GM18508 (cell line): ENCODE measurements around the gene CTNNA3.

Experiments
- ATAC-seq: cut with Tn5 transposase; IDR thresholded peaks from one replicate; pipeline ENCODE4 v1.9.1; 2021; ENCODE audit warnings: moderate number of reproducible peaks; ENCODE audit not compliant: insufficient read depth, unreplicated experiment

CTNNA3 gene

DNA sequence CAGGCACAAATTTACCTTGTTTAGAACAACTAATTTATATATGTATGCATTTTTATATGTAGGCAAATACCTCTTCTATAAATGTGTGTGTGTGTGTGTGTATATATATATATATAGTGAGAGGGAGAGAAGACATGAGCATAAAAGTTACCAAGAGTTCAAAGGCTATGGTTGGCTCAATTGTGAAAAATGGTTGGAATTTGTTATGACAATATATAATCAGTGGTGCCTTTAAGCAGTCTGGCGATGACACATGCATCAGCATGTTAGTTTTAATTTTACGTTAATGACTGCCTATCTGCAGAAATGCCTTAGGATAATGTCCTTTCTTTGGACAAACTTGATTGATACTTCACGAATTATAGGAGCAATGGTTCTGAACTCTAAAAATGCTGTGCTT is 1750.9 kb downstream of the CTNNA3 start:
- no peak for ATAC-seq

DNA sequence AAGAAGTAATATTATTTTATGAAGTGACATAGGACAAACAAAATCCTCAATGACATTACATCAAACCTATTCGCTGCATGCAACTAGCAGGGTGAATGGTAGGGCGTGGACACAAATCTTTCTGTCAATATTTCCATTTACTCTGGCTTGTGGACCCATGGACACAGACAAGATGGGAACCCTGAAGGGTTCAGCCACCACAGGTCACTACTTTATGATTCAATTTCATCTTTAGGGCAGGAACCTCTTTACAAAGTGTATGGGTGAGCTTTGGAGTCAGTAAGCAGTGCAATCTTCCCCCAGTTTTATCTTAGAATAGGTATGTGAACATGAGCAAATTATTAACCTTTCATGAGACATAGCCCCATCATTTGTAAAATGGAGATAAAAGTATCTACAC is 1752.5 kb downstream of the CTNNA3 start:
- ATAC-seq: no peak

DNA sequence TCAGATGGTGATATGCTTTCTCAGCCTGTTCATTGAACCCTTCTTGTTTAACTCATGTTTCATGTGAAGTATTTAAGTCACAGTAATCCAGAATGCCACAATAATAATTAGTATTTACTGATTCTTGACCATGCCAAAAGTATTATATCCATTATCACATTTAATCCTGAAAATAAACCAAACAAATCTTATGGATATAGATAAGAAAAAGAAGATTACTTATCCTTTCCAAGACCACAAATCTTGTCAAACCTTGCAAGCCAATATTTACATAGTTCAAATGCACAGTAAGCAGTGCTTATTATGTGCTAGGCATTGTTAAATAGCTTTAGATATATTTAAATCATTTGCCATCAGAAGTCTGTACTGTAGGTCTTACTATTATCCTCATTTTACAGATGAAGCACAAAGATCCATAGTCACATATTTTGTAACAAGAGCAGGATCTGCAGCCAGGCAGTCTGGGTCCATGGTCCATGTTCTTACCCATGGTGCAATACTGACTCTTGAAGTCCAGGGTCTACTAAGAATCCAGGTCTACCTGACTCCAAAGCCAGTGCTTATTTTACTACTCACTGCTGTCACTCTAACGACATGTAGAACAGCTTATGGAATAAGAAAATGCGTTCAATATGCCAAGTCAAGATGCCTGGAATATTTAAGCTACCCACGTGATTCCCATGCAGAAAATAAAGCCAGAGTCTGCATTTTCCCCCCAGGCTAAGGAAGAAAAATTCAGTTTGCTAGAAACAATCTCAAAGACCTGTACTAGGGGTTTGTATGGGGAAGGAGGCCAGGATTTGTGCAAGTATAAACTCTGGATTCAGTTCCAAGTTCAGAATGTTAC is 1755.0 kb downstream of the CTNNA3 start:
- ATAC-seq: no peak

DNA sequence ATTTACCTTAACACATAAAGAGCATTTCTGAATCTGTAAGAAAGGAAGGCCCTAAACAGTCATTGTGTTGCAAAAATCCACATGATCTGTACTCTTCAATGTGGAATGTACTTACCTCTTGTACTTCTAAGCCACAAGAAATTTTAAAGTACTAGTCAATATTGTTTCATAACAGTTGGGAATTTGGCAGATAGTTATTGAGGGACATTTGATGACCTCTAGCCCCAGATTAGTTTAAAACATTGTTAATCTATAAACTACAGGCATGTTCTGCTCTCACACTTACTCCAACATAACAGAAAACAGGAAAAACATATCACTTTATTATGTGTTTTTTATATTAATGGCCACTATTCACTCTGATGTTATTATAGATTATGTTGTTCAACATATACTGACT is 1755.9 kb downstream of the CTNNA3 start:
- no peak for ATAC-seq

DNA sequence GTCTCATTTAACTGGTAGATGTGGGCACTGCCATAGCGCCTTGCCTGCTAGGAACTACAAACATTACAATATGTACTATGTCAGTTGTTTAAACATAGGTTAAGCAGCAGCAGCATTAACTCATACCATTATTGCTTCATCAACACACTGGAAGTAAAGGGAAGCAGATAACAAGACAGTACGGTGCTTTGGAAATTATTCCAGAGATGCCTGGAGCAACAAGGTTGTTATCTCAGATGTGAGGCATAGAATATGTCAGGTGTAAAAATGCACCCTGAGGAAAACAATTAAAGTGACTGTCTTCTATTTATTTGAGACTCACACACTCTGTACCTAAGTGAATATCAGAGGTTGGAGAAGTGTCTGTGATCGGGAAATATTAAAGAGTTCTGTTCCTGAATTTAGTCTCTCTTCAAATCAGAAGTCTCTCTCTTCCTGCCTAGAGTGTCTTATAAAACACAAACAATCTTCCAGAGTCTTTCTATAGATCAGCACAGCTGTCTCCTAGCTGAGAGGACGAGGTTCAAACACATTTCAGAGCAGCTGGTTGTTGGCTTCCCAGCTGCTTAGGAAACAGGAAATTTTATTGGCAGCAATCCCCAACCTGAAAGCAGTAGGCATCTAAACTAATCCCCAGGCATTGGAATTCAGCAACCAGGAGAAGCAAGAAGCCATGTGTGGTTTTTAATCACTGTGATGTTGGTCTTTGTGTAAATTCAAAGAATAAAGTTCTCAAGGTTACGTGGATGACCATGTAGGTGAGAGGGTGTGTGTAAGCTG is 1764.5 kb downstream of the CTNNA3 start:
- ATAC-seq: no peak

DNA sequence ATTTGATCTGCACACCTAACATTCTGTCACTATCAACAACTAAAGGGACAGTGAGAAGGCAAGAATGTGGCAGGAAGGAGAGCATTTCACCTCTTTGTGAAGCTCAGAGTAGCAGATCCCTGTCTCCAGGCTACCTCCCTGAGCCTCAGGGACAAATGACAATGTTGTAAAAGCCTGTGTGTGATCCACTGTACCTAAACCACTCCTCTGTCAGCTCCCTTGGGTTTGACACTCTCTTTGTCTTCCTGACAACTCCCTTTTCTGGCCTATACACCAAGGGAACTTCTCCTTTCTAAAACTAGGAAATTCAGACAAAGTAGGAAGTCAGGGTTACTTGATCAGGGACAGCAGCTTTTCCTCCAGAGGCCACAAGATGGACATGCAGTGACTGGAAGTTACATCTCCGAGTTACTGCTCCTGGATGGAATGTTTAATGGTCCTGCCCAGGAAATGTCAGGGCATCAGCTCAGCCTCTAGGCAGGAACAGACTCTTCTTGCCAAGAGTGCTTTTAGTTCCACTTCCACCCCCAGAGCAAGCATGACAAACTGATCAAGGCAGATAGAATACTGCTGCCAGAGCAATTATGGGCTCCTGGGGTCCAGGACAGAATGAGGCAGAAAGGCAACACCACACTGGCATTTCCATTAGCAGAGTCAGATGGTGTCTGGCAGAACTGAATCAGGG is 1784.7 kb downstream of the CTNNA3 start:
- ATAC-seq: no peak

DNA sequence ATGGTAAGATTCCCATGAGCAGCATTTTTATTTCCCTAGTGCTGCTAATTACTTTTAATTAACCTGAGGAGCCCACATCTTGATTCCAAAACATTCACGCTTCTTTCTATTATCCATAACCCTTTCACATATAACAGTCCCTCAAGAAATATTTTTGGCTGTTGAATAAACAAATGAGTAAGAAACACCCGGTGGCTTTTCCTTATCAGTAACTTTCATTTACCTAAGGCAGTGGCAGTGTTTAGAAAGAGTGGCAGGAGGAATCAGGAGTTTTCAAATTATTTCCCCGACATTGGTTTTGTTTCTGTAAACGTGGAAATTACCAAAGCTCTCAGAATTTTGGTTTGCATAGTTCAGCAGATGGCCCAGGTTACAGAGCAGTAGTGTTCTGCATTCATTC is 1785.8 kb downstream of the CTNNA3 start:
- no peak for ATAC-seq

DNA sequence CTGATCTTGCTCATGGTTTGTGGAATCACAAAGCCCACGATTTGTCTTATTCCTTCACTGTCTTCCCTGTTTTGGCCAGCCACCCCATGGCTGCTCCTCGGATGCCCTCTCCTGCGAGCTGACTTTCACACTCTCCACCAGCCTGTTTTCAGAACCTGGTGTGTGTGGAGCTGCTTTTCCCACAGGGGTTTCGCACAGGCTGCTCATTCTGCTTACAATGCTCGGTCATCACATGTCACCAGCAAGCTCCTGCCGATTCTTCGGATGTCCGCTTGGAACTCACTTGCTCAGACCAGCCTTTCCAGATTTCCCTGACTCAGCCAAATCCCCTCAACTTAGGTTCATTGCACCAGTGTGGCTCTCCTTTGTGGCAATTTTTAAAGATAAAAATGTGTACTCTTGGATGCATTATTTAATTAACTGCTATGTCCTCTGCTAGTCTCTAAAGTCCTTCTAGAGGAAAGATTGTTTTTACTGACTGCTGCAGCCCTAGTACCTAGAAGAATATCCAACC is 1788.7 kb downstream of the CTNNA3 start:
- ATAC-seq: no peak

DNA sequence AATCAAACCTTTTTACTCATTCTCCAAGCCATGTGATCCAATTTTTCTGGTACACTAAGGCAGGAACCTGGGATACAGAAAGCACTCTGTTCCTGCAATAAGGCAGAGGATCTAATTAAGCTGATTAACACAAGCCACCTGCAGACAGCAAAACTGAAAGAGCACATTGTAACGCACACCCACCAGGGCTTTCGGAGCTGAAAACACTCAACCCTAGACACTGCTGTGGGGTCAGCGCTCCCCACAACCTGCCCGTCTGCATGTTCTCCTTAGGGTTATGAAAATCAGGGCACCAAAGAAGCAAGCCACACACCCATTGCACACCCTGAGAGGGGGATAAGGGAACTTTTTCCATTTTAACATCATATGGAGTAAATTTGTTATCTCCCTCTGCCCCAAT is 1792.4 kb downstream of the CTNNA3 start:
- no peak for ATAC-seq

DNA sequence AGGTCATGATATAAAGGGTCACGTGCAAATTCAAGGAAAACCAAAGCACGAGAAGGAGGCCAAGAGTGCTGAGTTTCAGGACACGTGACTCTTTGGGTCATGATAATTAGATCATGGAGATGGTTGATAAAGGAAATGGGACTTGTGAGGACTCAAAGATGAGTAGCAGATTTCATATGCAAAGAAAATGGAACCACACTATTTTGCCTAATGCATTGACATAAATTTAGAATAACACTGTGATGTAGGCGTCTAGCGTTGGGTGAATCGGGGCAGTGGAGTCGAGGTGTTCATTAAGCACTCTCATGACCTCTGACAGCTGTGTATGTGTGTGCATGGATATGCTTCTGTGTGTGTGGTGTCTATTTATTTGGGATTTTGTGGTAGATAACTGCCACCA is 1795.7 kb downstream of the CTNNA3 start:
- no peak for ATAC-seq

DNA sequence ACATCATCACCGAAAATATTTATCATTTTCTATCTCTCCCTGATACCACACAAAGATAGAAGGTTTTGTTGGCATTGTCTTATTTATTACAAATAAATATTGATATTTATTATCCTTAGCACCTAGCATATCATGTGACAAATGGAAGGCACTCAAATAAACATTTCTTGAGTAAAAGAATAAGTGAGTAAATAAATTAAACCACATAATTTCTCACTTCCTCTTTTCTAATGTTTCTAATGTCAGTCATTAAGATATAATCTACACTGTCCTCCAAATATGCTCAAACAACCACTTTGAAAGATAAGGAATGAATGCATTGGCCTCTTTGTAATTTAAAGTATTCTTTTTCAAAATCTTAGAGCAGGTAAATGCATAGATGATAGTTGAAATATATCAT is 1797.9 kb downstream of the CTNNA3 start:
- no peak for ATAC-seq

DNA sequence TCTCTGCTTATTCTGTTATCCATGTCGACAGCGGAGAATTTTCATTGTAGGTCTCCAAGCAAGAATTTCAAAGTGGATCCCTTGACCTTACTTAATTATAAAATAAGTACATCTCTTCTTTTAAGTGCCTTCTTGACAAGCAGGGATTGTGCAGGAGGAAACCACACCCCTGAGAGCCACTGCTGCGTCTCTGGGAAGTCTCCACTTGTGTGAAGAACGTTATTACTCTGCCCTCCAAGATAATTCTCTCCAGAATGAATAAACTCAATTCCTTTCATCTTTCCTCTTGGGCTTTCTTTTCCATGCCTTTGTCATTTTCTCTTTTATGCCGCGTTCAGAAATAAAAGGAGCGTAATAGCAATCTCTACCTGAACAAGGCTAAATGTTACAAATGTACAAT is 1801.0 kb downstream of the CTNNA3 start:
- no peak for ATAC-seq

DNA sequence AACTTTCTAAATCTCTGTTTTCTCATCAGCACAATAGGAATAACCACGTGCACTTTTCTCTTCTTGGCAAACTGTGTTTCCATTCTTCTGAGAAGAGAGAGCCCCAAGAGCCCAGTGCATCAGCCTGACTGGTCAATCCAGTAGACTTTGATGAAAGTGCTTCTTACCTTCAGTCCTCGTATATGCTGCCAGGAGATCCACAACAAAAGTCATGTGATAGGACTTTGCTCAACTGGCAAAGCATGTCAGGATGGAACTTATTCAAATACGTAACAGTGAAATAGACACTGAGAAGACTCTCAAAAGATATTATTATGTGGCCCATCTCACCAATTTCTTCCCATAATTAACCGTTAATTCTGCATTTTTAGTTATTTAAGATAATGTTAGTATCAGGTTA is 1801.6 kb downstream of the CTNNA3 start:
- ATAC-seq: no peak

DNA sequence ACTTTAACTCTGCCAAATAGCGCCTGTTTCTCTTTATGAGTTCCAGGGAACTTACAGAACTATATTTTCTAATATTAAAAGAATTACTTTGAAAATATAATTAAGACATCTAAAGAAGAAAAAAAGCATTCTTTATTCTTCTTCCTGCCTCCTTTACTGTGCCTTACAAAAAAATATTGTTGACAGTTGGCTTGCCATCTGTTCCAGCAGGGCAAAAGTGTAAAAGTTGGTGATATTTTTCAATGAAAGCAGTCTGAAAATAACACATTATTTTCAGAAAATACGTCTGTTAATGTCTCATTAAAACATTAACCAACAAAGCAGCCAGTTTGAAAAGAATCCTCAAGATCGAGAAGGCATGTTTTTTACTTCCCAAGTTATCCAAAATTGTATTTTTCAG is 1802.3 kb downstream of the CTNNA3 start:
- no peak for ATAC-seq

DNA sequence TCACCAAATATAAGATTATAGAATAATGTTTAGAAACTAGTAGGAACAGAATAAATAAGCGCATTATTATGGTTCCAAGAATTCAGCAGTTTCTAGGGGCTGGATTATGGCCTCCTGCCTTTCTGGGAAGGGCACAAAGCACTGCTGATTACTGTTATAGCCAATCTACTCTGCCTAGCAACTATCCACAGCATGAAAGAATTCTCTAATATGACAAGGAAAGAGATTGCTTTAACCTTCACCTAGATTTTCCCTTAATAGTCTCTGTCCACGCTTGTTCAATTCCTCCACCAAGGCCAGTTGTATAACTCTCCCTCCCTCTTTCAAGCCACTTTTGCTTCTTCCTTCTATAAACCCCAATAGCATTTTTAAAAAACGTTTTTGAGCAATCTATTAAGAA is 1803.7 kb downstream of the CTNNA3 start:
- ATAC-seq: no peak

DNA sequence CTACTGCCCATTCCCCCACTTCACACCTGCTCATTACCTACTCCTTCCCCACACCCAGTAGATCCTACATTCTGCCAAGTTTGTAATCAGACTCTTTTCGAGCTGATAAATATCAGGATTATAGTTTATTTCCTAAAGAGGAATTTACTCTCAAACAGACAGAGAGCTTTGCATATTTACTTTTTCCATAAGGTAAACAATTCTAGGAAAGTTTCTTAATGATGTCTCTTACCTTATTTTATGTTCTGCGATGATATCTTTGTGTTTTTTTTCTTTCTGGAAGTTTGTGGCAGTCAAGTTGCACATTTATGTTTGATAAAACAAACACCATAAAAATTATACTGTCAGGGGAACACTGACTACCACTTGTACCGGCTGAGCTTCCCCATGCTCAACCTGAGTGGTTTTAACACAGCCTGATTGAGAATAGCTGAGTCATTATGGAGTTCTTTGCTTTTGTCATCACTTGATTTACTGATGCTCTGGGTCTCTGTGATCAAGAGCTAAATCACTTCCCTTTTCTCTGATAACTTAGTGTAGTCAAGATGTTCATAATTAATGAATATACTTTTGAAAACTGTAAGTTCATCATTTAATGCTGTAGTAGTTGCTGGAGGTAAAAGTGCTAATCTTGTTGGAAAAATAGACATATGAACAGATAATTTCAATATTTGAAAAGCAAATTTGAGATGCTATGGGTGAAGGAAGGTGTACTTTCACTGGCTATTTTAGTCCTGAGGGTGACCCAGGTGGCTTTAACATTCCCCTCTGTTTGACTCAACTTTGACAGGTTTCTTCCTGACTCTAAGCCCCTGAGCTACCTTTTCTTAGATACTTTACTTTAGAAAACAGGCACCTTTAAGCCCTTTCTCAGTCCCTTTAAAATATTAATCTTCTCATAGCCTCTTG is 1804.7 kb downstream of the CTNNA3 start:
- ATAC-seq: peak; percentile 95

DNA sequence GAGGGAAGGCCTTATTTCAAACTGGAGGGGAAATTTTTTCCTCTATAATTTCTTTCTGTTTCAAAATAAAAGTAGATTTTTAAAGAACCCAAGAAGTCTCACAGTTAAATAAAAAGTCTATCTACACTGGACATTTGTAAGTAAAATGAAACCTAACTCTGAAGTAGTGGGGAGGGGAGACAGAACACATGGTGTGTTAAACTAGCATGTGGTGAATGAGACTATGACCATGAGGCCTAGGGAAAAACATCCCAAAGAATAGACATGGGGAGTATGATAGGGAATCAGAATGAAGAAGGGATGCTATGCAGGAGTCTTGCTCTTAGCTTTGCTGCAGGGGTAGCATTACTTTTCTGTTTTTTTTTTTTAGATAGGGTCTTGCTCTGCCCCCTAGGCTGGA is 1831.5 kb downstream of the CTNNA3 start:
- no peak for ATAC-seq

DNA sequence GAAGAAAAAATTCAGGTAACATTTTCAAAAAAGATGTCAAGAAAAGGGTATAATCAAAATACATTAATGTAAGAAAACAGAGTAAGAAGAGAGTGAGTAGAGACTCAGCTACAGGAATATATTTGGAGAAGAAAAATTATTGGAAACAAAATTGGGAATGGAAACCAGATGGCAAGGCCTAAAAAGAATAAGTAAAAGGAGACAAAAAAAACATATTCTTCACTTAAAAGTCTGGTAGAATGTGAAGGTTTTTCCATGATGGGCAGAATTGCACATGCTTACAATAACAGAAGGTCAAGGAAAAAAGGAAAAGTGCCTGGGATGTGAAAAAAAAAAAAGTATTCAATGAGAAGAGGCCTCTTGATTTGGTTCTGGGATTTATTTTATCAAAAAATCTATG is 1832.0 kb downstream of the CTNNA3 start:
- ATAC-seq: no peak
